ENCODE data around the gene CDK7.

Gene CDK7

DNA sequence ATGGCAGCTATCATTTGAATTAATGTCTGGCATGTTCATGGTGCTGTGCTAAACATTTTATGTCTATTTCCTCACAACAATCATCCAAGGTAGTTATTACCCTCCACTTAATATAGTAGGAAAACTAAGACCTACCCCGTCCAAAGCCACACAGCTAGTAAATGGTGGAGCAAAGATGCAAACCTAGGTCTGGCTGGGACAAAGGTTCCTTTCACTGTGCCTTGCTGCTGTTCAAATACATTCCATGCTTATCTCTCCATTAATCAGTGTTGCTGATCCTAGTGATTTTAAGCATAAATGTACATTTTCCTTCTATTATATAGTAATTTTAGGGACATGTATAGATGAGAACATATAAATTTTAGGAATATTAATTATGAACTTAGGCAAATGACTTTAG, 59.2 kb downstream of the CDK7 start:
- DNase-seq (ENCODE audit: low read depth) = no peak

DNA sequence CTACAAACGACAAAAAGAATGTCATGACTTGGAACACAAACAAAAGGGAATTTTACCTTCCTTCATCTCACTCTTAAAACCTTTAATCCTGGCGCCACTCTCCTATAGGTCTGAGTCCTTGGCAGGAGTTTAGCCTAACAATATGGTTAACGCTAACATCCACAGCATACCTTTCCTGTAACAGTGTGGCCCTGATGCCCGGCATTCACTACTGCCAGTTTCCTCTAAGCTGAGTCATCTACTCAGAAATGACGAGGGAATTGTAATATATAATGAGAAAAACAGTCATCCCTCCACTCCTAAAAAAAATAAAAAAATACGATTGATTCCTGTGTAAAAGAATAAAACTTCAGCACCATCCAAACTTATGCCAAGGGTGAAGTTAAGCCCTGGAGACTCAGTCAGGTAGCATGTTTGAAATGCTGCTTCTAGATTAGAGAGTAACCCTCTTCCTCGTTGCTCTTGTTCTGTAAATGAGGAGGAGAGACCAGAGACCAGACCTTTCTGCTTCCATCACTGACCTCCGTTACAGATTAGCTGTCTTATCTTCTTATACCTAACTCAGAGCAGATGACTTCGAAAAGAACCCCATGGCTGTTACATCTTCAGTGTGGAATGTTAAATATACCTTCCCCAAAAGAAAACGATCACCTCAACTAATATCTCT, 60.5 kb downstream of the CDK7 start:
- no peak for DNase-seq (ENCODE audit: low read depth)

DNA sequence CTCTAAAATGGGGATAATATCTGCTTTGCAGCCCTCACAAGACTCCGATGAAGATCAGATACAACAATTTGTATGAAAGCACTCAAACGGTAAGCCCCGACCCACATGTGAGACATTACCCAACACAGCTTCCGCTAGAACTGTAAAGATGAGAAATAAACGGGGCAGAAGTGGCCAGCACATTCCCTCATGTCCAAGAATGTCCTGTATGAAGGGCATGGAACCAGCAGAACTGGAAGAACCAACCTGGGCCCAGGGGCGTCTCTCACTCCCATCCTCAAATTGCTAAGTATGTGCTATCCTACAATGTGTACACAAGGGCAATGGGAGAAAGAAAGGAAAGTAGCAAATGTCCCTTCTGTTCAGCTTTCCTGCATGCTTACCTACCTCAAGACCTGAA, 64.9 kb downstream of the CDK7 start:
- DNase-seq (ENCODE audit: low read depth) = no peak

DNA sequence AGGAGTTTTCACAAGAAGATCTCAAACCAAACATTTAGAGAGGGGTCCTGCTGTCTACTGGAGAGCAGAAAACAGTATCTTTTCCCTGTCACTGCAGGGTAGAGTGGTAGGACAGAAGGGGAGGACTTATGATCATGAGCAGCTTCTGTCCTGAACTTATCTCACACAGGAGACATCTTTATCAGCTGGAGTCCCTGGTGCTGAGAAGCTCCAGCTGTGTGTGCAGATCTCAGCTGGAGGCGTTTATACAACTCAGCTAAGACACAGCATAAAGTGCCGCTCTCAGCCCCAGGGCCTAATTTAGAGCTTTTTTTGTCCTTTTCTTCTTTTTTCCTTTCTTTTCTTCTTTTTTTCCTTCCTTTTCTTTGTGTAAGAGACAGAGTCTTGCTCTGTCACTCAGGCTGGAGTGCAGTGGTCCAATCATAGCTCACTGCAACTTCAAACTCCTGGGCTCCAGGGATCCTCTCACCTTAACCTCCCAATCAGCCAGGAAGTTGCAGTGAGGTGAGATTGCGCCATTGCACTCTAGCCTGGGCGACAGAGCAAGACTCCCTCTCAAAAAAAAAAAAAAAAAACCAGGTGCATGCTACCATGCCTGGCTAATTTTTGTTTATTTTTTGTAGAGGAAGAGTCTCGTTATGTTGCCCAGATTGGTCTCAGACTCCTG, 66.0 kb downstream of the CDK7 start:
- no peak for DNase-seq (ENCODE audit: low read depth)

DNA sequence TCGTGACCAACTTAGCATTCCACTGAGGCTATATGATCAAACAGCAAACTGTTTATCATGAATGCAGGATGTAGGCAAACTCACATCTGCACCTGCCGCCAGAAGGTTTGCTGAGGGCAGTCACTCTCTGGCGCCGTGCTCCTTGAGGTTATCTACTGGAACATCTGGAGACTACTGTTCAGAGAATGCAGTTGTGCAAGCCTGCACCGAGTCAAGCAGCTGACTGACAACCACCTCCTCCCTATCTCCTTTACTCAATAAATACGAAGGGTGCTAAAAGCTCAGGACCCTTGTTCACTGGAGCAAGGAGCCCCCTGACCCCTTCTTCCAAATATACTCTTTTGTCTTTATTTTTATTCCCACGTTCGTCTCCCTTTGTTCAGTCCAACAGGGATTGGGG, 70.8 kb downstream of the CDK7 start:
- DNase-seq (ENCODE audit: low read depth) = no peak

DNA sequence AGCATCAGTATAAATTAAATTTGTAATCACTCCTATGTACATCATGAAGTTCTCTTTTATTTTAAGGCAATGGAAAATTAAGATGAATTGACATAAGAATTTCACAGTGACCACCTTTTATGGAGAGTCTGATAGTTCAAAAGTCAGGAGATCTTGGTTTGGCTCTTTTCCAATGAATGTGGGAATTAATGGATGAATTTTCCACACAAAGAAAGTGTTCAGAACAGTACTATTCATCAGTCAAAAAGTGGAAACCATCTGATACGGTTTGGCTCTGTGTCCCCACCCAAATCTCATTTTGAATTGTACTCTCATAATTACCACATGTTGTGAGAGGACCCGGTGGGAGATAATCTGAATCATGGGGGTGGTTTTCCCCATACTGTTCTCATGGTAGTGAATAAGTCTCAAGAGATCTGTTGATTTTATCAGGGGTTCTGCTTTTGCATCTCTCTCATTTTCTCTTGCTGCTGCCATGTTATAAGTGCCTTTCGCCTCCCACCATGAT, 73.4 kb downstream of the CDK7 start:
- DNase-seq (ENCODE audit: low read depth) = no peak

DNA sequence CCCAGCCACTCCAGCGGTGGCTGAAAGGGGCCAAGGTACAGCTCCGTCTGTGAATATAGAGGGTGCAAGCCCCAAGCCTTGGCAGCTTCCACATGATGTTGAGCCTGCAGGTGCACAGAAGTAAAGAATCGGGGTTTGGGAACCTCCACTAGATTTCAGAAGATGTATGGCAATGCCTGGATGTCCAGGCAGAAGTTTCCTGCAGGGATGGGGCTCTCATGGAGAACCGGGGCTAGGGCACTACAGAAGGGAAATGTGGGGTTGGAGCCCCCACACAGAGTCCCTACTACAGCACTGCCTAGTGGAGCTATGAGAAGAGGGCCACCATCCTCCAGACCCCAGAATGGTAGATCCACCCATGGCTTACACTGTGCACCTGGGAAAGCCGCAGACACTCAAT, 74.7 kb downstream of the CDK7 start:
- DNase-seq (ENCODE audit: low read depth) = no peak

DNA sequence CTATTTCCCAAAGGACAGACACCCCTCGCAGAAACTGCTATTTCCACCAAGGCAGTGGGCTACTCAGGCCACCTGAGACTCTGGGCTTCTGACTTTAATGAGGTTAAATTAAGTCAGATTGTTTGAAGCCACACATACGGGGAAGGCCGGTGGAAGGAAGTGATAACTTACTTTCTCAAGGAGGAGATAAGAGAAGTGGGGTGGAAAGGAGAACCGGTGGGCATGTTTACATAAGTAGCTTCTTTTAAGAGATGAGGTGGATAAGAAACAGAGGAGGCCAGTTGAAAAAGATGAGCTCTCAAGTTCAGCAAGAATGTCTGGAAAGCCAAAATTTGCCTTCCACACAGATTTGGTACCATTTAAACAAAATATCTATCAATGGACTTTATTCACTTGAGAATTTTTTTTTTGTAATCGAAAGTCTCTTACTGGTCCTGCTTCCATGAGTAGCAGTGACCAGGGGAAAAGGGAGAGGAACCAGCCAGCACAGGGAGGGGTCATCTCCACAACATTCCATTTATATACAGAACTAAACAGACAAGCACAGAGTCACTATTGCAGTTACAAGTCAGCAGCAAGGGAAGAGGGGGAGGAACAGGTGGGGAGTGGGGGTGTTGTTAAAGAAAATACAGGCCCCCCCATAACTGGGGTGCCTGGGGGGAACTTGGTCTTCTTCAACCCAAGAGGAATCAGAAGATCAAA, 77.9 kb downstream of the CDK7 start:
- no peak for DNase-seq (ENCODE audit: low read depth)

DNA sequence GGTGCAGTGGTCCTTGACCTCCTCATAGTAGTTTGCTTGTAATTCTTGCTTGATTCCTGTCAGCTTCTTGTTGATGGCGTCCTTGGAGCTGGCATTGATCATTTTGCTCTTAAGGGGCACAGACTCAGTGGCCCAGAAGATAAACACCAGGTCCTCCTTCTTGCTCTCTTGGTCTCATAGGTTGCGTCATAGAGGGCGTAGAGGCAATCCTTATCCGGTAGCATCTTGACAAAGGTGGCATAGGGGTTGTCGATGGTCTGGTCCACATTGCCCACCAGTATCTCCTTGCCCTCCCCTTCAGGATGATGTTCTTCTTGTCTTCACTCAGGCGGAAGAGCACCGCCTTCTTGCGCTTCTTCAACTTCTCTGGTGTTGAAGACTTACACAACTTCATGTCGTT, 78.7 kb downstream of the CDK7 start:
- no peak for DNase-seq (ENCODE audit: low read depth)

DNA sequence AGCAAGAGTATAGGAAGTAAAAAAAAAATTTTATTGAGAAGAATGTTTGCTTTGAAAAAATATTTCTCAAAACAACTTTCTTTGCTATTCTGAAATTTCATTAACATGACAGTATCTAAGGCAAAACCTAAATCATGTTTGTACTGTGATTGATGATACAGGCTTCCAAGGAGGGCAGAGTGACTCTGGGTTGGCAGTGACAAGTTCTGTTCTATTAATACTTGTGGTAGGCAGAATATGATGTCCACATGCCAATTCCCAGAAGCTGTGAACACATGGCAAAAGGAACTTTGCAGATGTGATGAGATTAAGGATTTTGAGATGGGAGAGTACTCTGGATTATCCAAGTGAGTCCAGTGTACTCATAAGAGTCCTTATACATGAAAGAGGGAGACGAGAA, 81.3 kb downstream of the CDK7 start:
- no peak for DNase-seq (ENCODE audit: low read depth)

DNA sequence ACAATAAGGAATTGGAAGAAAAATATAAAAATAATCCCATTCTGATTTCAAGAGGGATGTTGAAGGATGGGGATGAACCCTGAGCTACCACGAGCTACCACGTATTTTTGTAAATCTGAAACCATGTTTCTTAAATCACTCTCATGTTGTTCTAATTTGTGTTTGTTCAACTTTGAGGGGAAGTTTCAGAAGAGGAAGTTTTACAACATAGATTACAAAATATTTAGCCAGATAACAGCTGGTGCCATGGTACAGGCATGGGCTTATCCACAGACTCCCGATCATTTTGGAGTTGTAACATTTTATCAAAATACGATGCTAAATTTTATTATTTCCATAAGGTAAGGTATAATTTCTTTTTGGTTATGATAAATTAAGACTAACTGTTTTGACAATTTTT, 82.7 kb downstream of the CDK7 start:
- no peak for DNase-seq (ENCODE audit: low read depth)

DNA sequence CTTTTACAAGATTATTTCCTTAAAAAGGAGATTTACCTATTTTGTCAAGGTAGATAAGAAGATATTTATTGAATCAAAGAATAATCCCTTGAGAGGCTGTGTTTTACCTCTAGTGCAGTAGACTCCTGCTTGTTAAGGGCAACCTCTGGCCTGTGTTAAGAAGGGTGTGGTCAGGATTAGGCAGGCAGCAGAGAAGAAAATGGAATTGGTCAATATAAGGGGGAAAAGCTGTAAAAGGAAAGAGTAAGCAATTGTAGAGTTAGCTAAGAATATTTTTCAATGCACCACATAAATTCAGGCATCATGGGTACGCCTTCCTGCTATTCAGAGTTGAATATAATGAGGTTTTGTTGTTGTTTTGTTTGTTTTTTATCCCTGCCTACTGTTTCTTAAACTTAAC, 91.7 kb downstream of the CDK7 start:
- DNase-seq (ENCODE audit: low read depth) = no peak
